VCaP (cell line): Measurements from ENCODE around the gene LHX3.
"Not testable (repeated sequence)": the region's sequence is repeated elsewhere in the genome, so short reads cannot be mapped to it uniquely, and the experiment has no call there.

Source experiments
- H3K27ac ChIP-seq: fragments of 450-650 bp; 2 replicates; pipeline ENCODE4 v1.5.1; 2017
- CTCF ChIP-seq: fragments of 450-650 bp; conservative IDR thresholded peaks from 2 replicates; pipeline ENCODE4 v1.5.1; 2017; ENCODE audit warnings: mild to moderate bottlenecking, moderate library complexity

Gene LHX3

GRCh38 chr9:136151848-136152542, 52.9 kb downstream of the LHX3 start:
- H3K27ac ChIP-seq = no peak overlapping the region
- no peak for TF ChIP-seq CTCF

- no peak for TF ChIP-seq CTCF
- no peak overlapping the region for H3K27ac ChIP-seq
These were observed 53.6 kb downstream of the LHX3 start for GRCh38 chr9:136151214-136151804.

GRCh38 chr9:136150664-136151213, 54.2 kb downstream of the LHX3 start:
- not testable (repeated sequence) for H3K27ac ChIP-seq

- no peak for TF ChIP-seq CTCF
- no peak overlapping the region for H3K27ac ChIP-seq
These were observed 55.1 kb downstream of the LHX3 start for GRCh38 chr9:136149853-136150252.

GRCh38 chr9:136149337-136149736, 55.6 kb downstream of the LHX3 start:
- no peak overlapping the region for H3K27ac ChIP-seq
- no peak for TF ChIP-seq CTCF

GRCh38 chr9:136148766-136149165, 56.2 kb downstream of the LHX3 start:
- TF ChIP-seq CTCF = no peak
- H3K27ac ChIP-seq = no peak overlapping the region

- no peak for TF ChIP-seq CTCF
- no peak overlapping the region for H3K27ac ChIP-seq
These were observed 56.8 kb downstream of the LHX3 start for GRCh38 chr9:136147890-136148714.
